Smooth muscle cell (in vitro differentiated cells): ENCODE results near the gene BCAR3. TPM values are rescaled to one million over a fixed set of nuclear protein-coding genes. Genes with fewer than 3 reads are reported as not detected.

Experiments used
- DNase-seq: peaks from one replicate; lab custom pipeline; 2025; ENCODE audit not compliant: unreplicated experiment; lab: John Stamatoyannopoulos, UW
- H2AFZ ChIP-seq: fragments of 200-600 bp; sonication (generic); 2 replicates; pipeline ENCODE4 v1.6.0; 2016; ENCODE audit warnings: antibody characterized with exemption, low read depth, mild to moderate bottlenecking
- H3F3A ChIP-seq: fragments of 200-600 bp; sonication (generic); 2 replicates; pipeline ENCODE4 v1.6.0; 2017; ENCODE audit warnings: antibody characterized with exemption, low read depth
- H3K27ac ChIP-seq: fragments of 200-600 bp; sonication (generic); 2 replicates; pipeline ENCODE4 v1.5.1; 2016; ENCODE audit warnings: low read depth, mild to moderate bottlenecking
- H3K27me3 ChIP-seq: fragments of 200-600 bp; sonication (generic); 2 replicates; pipeline ENCODE4 v1.6.1; 2016; ENCODE audit warnings: low read depth, mild to moderate bottlenecking
- H3K36me3 ChIP-seq: fragments of 200-600 bp; sonication (generic); 2 replicates; pipeline ENCODE4 v1.5.1; 2016; ENCODE audit warnings: low read depth
- H3K4me1 ChIP-seq: fragments of 200-600 bp; sonication (generic); 2 replicates; pipeline ENCODE4 v1.5.1; 2016; ENCODE audit warnings: low read depth
- H3K4me2 ChIP-seq: fragments of 200-600 bp; sonication (generic); 2 replicates; pipeline ENCODE4 v1.6.0; 2016; ENCODE audit warnings: mild to moderate bottlenecking
- H3K4me3 ChIP-seq: fragments of 200-600 bp; sonication (generic); 2 replicates; pipeline ENCODE4 v1.5.1; 2016; ENCODE audit warnings: mild to moderate bottlenecking
- H3K79me2 ChIP-seq: fragments of 200-600 bp; sonication (generic); 2 replicates; pipeline ENCODE4 v1.6.0; 2016; ENCODE audit warnings: low read depth, mild to moderate bottlenecking
- H3K9ac ChIP-seq: fragments of 200-600 bp; sonication (generic); 2 replicates; pipeline ENCODE4 v1.6.0; 2016; ENCODE audit warnings: low read depth
- H3K9me3 ChIP-seq: fragments of 200-600 bp; sonication (generic); replicated peaks from 2 replicates; pipeline ENCODE4 v1.5.1; 2016; ENCODE audit warnings: low read depth
- H4K20me1 ChIP-seq: fragments of 200-600 bp; sonication (generic); 2 replicates; pipeline ENCODE4 v1.6.0; 2016; ENCODE audit warnings: low read depth
- CTCF ChIP-seq: fragments of 200-600 bp; sonication (generic); IDR thresholded peaks from 2 replicates; pipeline ENCODE4 v1.5.1; 2017; ENCODE audit warnings: borderline replicate concordance, mild to moderate bottlenecking, antibody characterized with exemption; ENCODE audit not compliant: insufficient read depth, poor library complexity, severe bottlenecking
- WGBS: methylation state at CpG from one replicate; pipeline ENCODE4 v1.1.7; 2016; ENCODE audit warnings: low lambda C conversion rate; 5-methylcytosine and 5-hydroxymethylcytosine counted together
- polyA plus RNA-seq: library from polyadenylated mRNA; unstranded; fragments of >200 nt; fragmentation: Nextera tagmentation; extraction: Ambion mirVana; gene quantifications from 2 replicates; pipeline ENCODE4 v1.2.1, GENCODE V29; 2016
- total RNA-seq: library from RNA; depleted of rRNA; stranded (reverse); fragments of >200 nt; gene quantifications from 2 replicates; pipeline ENCODE4 v1.2.3, GENCODE V29; 2014

BCAR3 gene
- total and polyA plus RNA-seq, 2 experiments from 2014 or later, result 21.4 to 24.9 TPM

- peaks cover 8% of the 10 kb centered on the region for H3K36me3 ChIP-seq
- H3K79me2 ChIP-seq, result peaks cover 7% of the 10 kb centered on the region
- WGBS, result 91% methylated on average over 6 of the region's 6 CpGs
These were observed 103.2 kb downstream of the BCAR3 start for GRCh38 chr1:93578433-93578830.

GRCh38 chr1:93577536-93578432 lies 103.9 kb downstream of the BCAR3 start:
- H3K4me3 ChIP-seq, result no peak overlapping the region
- no peak overlapping the region for H3K9ac ChIP-seq
- H3K4me2 ChIP-seq, result no peak overlapping the region
- peak overlapping the region; percentile 62 for H3K27ac ChIP-seq
- no peak overlapping the region for H2AFZ ChIP-seq
- no peak for DNase-seq
- H4K20me1 ChIP-seq, result peaks cover 59% of the 10 kb centered on the region
- 83% methylated on average over 18 of the region's 18 CpGs for WGBS
- no peak for TF ChIP-seq CTCF
- H3K36me3 ChIP-seq, result peaks cover 8% of the 10 kb centered on the region
- no peaks in the 10 kb centered on the region for H3K27me3 ChIP-seq
- peaks cover 16% of the 10 kb centered on the region for H3K4me1 ChIP-seq
- H3K79me2 ChIP-seq, result peaks cover 7% of the 10 kb centered on the region
- H3K9me3 ChIP-seq, result no peaks in the 10 kb centered on the region
- peaks cover 21% of the 10 kb centered on the region for H3F3A ChIP-seq

More at GRCh38 chr1:93578433-93578830, 103.2 kb downstream of the BCAR3 start:
- Histone ChIP-seq H3F3A (peaks cover 21% of the 10 kb centered on the region), H3K27ac (no peak overlapping the region), H3K4me1 (peaks cover 16% of the 10 kb centered on the region), H4K20me1 (peaks cover 60% of the 10 kb centered on the region), H3K9me3 (no peaks in the 10 kb centered on the region), H2AFZ (no peak overlapping the region), H3K27me3 (no peaks in the 10 kb centered on the region), H3K4me3 (no peak overlapping the region), H3K4me2 (no peak overlapping the region), H3K9ac (no peak overlapping the region)
- TF ChIP-seq CTCF, result no peak
- no peak for DNase-seq

- WGBS, result 91% methylated on average over 2 of the region's 2 CpGs
- H3K36me3 ChIP-seq, result peaks cover 6% of the 10 kb centered on the region
- peak overlapping the region; percentile 62 for H3K27ac ChIP-seq
These were observed 104.9 kb downstream of the BCAR3 start for GRCh38 chr1:93576746-93577145.

More at GRCh38 chr1:93576746-93577145, 104.9 kb downstream of the BCAR3 start:
- Histone ChIP-seq H3F3A (peaks cover 21% of the 10 kb centered on the region), H4K20me1 (peaks cover 59% of the 10 kb centered on the region), H2AFZ (no peak overlapping the region), H3K4me2 (no peak overlapping the region), H3K9ac (no peak overlapping the region), H3K27me3 (no peaks in the 10 kb centered on the region), H3K4me1 (peaks cover 16% of the 10 kb centered on the region), H3K79me2 (peaks cover 7% of the 10 kb centered on the region), H3K9me3 (no peaks in the 10 kb centered on the region), H3K4me3 (no peak overlapping the region)
- no peak for DNase-seq
- no peak for TF ChIP-seq CTCF
